Adrenal gland (tissue), 5 donors: ENCODE results near the gene RBL1.
"Not testable (repeated sequence)": the region's sequence is repeated elsewhere in the genome, so short reads cannot be mapped to it uniquely, and the experiment has no call there.

Source experiments
- POLR2A ChIP-seq, 2 donors: fragments of 450-650 bp; IDR thresholded peaks; one replicate each; pipeline ENCODE4 v1.6.1; 2017; ENCODE audit warnings: antibody characterized with exemption in 2 of 2, mild to moderate bottlenecking in 2 of 2, moderate library complexity in 1 of 2
- TF ChIP-seq, protein P1 (sequence below), 6 experiments: fragments of 450-650 bp in 4 of 6; fragments of 200-600 bp in 2 of 6; sonication (generic) in 1 of 6; IDR thresholded peaks; 1 replicate in 5 of 6; 2 replicates in 1 of 6; pipeline versions ENCODE4 v1.5.1 to v1.8.0; 2016 to 2021; ENCODE audit warnings: antibody characterized with exemption in 6 of 6, mild to moderate bottlenecking in 2 of 6, moderate library complexity in 1 of 6
- donor health status: DM: no; HTN: no; CAD: no.

- TF ChIP-seq, protein P1, sequence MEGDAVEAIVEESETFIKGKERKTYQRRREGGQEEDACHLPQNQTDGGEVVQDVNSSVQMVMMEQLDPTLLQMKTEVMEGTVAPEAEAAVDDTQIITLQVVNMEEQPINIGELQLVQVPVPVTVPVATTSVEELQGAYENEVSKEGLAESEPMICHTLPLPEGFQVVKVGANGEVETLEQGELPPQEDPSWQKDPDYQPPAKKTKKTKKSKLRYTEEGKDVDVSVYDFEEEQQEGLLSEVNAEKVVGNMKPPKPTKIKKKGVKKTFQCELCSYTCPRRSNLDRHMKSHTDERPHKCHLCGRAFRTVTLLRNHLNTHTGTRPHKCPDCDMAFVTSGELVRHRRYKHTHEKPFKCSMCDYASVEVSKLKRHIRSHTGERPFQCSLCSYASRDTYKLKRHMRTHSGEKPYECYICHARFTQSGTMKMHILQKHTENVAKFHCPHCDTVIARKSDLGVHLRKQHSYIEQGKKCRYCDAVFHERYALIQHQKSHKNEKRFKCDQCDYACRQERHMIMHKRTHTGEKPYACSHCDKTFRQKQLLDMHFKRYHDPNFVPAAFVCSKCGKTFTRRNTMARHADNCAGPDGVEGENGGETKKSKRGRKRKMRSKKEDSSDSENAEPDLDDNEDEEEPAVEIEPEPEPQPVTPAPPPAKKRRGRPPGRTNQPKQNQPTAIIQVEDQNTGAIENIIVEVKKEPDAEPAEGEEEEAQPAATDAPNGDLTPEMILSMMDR (IDR thresholded peaks at IDR 0.05) = not testable (repeated sequence)
- TF ChIP-seq POLR2A (IDR thresholded peaks at IDR 0.05) = not testable (repeated sequence)
These were observed 83.2 kb downstream of the RBL1 start for GRCh38 chr20:37012631-37013030.
